ENCODE results near the gene ATP6V0B. TPM values are rescaled to one million over a fixed set of nuclear protein-coding genes. Genes with fewer than 3 reads are reported as not detected.

ATP6V0B gene
- polyA plus RNA-seq, 1 donor from 2014 or later: 580 TPM

- no peaks in the 10 kb centered on the region for H3K79me2 ChIP-seq (replicated peaks; ENCODE audit: insufficient read depth, low read length)
- H4K20me1 ChIP-seq (ENCODE audit: insufficient read depth): no peaks in the 10 kb centered on the region
- H3K4me3 ChIP-seq (ENCODE audit: low read length): peak overlapping the region; percentile 58
- H3K4me2 ChIP-seq (ENCODE audit: low read length): no peak overlapping the region
- TF ChIP-seq CTCF (IDR thresholded peaks at IDR 0.05; ENCODE audit: poor library complexity, severe bottlenecking): peak; percentile 45
- TF ChIP-seq RAD21 (conservative IDR thresholded peaks at IDR 0.05): peak; percentile 7
- TF ChIP-seq SMC3 (conservative IDR thresholded peaks at IDR 0.05; ENCODE audit: poor library complexity): no peak
- H2AFZ ChIP-seq (ENCODE audit: low read depth, low read length): no peak overlapping the region
- no peaks in the 10 kb centered on the region for H3K36me3 ChIP-seq (ENCODE audit: insufficient read depth, low read length)
- H3K27ac ChIP-seq (ENCODE audit: low read length): no peak overlapping the region
- no peaks in the 10 kb centered on the region for H3F3A ChIP-seq (ENCODE audit: insufficient read depth, low read length, poor library complexity, severe bottlenecking)
- no peaks in the 10 kb centered on the region for H3K9me2 ChIP-seq (ENCODE audit: insufficient read depth, low read length)
- H3K9me3 ChIP-seq (ENCODE audit: low read length): no peaks in the 10 kb centered on the region
- H3K9ac ChIP-seq (ENCODE audit: low read length): peak overlapping the region; percentile 41
- peaks cover 34% of the 10 kb centered on the region for H3K27me3 ChIP-seq (ENCODE audit: insufficient read depth, low read depth, low read length)
Observed at GRCh38 chr1:43936431-43937151, 38.2 kb upstream of the ATP6V0B start.

- Histone ChIP-seq H3K9me3 (ENCODE audit: low read length) (no peaks in the 10 kb centered on the region), H3K36me3 (ENCODE audit: insufficient read depth, low read length) (no peaks in the 10 kb centered on the region), H4K20me1 (ENCODE audit: insufficient read depth) (no peaks in the 10 kb centered on the region), H3K27ac (ENCODE audit: low read length) (no peak overlapping the region), H2AFZ (ENCODE audit: low read depth, low read length) (no peak overlapping the region), H3K9ac (ENCODE audit: low read length) (peak overlapping the region; percentile 41), H3K4me3 (ENCODE audit: low read length) (no peak overlapping the region), H3K27me3 (ENCODE audit: insufficient read depth, low read depth, low read length) (peaks cover 34% of the 10 kb centered on the region), H3K4me2 (ENCODE audit: low read length) (no peak overlapping the region), H3F3A (ENCODE audit: insufficient read depth, low read length, poor library complexity, severe bottlenecking) (no peaks in the 10 kb centered on the region), H3K9me2 (ENCODE audit: insufficient read depth, low read length) (no peaks in the 10 kb centered on the region), H3K79me2 (replicated peaks; ENCODE audit: insufficient read depth, low read length) (no peaks in the 10 kb centered on the region)
- TF ChIP-seq CTCF (IDR thresholded peaks at IDR 0.05; ENCODE audit: poor library complexity, severe bottlenecking): no peak
- no peak for TF ChIP-seq TAF1 (IDR thresholded peaks at IDR 0.05; ENCODE audit: low read depth)
- no peak for TF ChIP-seq SMC3 (conservative IDR thresholded peaks at IDR 0.05; ENCODE audit: poor library complexity)
- TF ChIP-seq MXI1 (conservative IDR thresholded peaks at IDR 0.05; ENCODE audit: poor library complexity, severe bottlenecking): no peak
- TF ChIP-seq POLR2AphosphoS5 (IDR thresholded peaks at IDR 0.05): no peak
- no peak for TF ChIP-seq RAD21 (conservative IDR thresholded peaks at IDR 0.05)
- no peak for TF ChIP-seq EP300 (conservative IDR thresholded peaks at IDR 0.05; ENCODE audit: poor library complexity, severe bottlenecking)
- TF ChIP-seq EZH2 (IDR thresholded peaks at IDR 0.05; ENCODE audit: borderline replicate concordance, insufficient read depth, low read length, poor library complexity, severe bottlenecking): no peak
- TF ChIP-seq, protein P1, sequence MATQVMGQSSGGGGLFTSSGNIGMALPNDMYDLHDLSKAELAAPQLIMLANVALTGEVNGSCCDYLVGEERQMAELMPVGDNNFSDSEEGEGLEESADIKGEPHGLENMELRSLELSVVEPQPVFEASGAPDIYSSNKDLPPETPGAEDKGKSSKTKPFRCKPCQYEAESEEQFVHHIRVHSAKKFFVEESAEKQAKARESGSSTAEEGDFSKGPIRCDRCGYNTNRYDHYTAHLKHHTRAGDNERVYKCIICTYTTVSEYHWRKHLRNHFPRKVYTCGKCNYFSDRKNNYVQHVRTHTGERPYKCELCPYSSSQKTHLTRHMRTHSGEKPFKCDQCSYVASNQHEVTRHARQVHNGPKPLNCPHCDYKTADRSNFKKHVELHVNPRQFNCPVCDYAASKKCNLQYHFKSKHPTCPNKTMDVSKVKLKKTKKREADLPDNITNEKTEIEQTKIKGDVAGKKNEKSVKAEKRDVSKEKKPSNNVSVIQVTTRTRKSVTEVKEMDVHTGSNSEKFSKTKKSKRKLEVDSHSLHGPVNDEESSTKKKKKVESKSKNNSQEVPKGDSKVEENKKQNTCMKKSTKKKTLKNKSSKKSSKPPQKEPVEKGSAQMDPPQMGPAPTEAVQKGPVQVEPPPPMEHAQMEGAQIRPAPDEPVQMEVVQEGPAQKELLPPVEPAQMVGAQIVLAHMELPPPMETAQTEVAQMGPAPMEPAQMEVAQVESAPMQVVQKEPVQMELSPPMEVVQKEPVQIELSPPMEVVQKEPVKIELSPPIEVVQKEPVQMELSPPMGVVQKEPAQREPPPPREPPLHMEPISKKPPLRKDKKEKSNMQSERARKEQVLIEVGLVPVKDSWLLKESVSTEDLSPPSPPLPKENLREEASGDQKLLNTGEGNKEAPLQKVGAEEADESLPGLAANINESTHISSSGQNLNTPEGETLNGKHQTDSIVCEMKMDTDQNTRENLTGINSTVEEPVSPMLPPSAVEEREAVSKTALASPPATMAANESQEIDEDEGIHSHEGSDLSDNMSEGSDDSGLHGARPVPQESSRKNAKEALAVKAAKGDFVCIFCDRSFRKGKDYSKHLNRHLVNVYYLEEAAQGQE (IDR thresholded peaks at IDR 0.05; ENCODE audit: borderline replicate concordance): no peak
Observed at GRCh38 chr1:43937179-43937865, 37.4 kb upstream of the ATP6V0B start.

Data from neural cell (in vitro differentiated cells).